HG03520 (cell line): Measurements from ENCODE around the gene TMCO5A.

ENCODE experiments used
- ATAC-seq: cut with Tn5 transposase; IDR thresholded peaks from one replicate; pipeline ENCODE4 v1.9.1; 2021; ENCODE audit warnings: mild to moderate bottlenecking, moderate library complexity; ENCODE audit not compliant: unreplicated experiment

Gene TMCO5A

GRCh38 chr15:37967788-37968187 lies 33.3 kb downstream of the TMCO5A start:
- ATAC-seq: no peak

GRCh38 chr15:37973856-37974255 lies 39.4 kb downstream of the TMCO5A start:
- no peak for ATAC-seq

- ATAC-seq: no peak
Observed at GRCh38 chr15:37978231-37978630, 43.8 kb downstream of the TMCO5A start.

- ATAC-seq: no peak
Observed at GRCh38 chr15:37979671-37980409, 45.4 kb downstream of the TMCO5A start.

- ATAC-seq: no peak
Observed at GRCh38 chr15:37981201-37981600, 46.8 kb downstream of the TMCO5A start.

- ATAC-seq: no peak
Observed at GRCh38 chr15:37981775-37982174, 47.3 kb downstream of the TMCO5A start.

GRCh38 chr15:37984368-37984767 lies 49.9 kb downstream of the TMCO5A start:
- ATAC-seq: no peak

GRCh38 chr15:37995461-37996347 lies 61.3 kb downstream of the TMCO5A start:
- ATAC-seq: peak; percentile 55
